ENCODE measurements around the gene DPP8.

The DPP8 gene

DNA sequence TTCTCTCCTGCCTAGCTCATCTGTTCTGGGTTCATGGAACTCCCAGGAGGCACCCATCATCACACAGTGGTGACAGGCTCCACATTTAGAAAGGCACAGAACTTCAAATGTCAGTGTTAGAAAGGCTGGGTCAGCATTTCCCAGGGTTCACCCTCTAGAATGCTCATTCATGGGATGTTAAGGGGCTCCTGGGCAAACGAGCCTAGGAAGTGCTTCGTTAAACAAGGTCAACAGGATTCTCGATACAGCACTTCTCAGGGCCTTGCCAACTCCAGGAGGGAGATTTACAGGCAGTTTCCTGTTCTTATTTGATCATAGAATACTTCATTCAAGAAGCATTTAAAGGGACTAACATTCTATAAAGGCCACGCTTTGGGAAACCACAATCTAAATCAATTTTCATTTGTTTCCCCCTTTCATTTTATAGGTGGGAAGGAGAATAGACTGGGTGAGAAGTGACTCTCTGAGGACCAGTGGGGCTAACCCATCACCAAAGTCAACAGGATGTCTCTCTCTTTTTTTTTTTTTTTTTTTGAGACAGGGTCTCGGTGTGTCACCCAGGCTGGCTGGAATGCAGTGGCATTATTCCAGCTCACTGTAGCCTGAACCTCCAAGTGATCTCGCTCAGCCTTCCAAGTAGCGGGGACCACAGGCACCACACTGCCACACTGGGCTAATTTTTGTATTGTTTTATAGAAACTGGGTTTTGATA, 109.0 kb downstream of the DPP8 start:
- 91 to 96% methylated on average over 6 to 7 of the region's 7 CpGs for WGBS, 2 experiments
- Histone ChIP-seq H3K27ac (ENCODE audit: insufficient read depth, low read depth, low read length, poor library complexity, severe bottlenecking) (no peak overlapping the region), H3K9me3 (ENCODE audit: control insufficient read depth, low read length) (no peaks in the 10 kb centered on the region), H3K36me3 (ENCODE audit: control insufficient read depth, insufficient read depth, low read length) (peaks cover 3% of the 10 kb centered on the region), H3K27me3 (ENCODE audit: control insufficient read depth, insufficient read depth, low read length, poor library complexity, severe bottlenecking) (no peaks in the 10 kb centered on the region), H3K4me1 (ENCODE audit: control insufficient read depth, insufficient read depth, low read length) (peaks cover 30% of the 10 kb centered on the region), H3K4me3 (ENCODE audit: insufficient read depth, low read depth, low read length) (no peak overlapping the region)

DNA sequence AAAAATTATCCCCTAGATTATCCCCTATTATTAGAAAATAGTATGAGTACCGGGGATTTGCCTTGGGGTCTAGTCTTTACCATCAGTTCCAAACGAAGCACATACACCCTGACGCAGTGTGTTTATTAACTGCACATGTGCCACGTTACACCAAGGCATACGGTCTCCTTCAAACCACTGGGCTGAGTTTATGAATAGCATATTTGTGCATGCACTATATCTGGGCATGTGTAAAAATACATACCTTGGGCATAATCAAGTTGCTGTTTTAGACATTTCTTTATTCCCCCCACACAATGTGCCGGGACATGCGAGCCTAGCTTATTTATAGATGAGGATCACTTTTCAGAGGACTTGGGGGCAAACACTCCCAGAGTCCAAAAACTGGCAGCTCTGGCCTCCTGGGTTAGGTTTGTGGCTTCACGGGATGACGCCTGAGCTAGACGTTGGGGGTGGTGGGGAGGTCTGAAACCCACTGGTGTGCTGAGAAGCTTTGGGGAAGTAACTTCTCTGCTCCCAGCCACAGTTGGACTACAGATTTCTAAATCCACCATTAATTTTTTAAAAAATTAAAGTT, 111.0 kb downstream of the DPP8 start:
- peaks cover 30% of the 10 kb centered on the region for H3K4me1 ChIP-seq (ENCODE audit: control insufficient read depth, insufficient read depth, low read length)
- peaks cover 3% of the 10 kb centered on the region for H3K36me3 ChIP-seq (ENCODE audit: control insufficient read depth, insufficient read depth, low read length)
- H3K27ac ChIP-seq (ENCODE audit: insufficient read depth, low read depth, low read length, poor library complexity, severe bottlenecking), result no peak overlapping the region
- WGBS, 2 experiments, result 95 to 98% methylated on average over 10 of the region's 10 CpGs
- H3K9me3 ChIP-seq (ENCODE audit: control insufficient read depth, low read length), result no peaks in the 10 kb centered on the region
- H3K4me3 ChIP-seq (ENCODE audit: insufficient read depth, low read depth, low read length), result no peak overlapping the region
- no peaks in the 10 kb centered on the region for H3K27me3 ChIP-seq (ENCODE audit: control insufficient read depth, insufficient read depth, low read length, poor library complexity, severe bottlenecking)

DNA sequence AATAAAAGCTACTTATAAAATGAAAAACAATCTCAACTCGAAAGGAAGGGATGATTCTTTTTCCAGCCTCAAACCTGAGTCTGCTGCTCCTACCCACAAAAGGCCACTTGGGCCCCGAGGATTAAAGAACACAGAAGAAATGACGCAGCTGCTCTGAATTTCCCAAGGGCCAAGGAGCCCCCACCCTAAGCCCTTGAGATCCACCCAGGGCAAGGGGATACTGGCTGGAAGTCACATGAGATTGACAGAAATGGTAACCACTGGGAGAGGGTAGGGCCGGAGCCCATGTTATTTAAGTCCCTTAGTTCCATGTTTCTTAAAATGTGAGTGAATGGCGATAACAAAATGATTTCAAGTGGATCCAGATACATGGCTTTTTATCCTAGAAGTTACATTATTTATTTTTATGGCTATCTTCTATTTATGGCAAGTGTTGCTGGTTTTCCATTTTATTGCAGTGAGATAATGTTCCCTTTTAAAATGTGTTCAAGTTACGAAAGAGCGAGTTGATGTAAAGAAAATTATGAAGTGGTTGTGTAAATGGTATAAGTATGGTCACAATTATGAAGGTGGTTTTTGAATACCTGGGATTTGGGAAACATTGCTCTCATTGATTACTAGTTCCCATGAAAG, 111.6 kb downstream of the DPP8 start:
- Histone ChIP-seq H3K27me3 (ENCODE audit: control insufficient read depth, insufficient read depth, low read length, poor library complexity, severe bottlenecking) (no peaks in the 10 kb centered on the region), H3K36me3 (ENCODE audit: control insufficient read depth, insufficient read depth, low read length) (peaks cover 3% of the 10 kb centered on the region), H3K27ac (ENCODE audit: insufficient read depth, low read depth, low read length, poor library complexity, severe bottlenecking) (no peak overlapping the region), H3K4me1 (ENCODE audit: control insufficient read depth, insufficient read depth, low read length) (peaks cover 29% of the 10 kb centered on the region), H3K4me3 (ENCODE audit: insufficient read depth, low read depth, low read length) (no peak overlapping the region), H3K9me3 (ENCODE audit: control insufficient read depth, low read length) (no peaks in the 10 kb centered on the region)
- WGBS, 2 experiments, result 83 to 86% methylated on average over 7 of the region's 7 CpGs

DNA sequence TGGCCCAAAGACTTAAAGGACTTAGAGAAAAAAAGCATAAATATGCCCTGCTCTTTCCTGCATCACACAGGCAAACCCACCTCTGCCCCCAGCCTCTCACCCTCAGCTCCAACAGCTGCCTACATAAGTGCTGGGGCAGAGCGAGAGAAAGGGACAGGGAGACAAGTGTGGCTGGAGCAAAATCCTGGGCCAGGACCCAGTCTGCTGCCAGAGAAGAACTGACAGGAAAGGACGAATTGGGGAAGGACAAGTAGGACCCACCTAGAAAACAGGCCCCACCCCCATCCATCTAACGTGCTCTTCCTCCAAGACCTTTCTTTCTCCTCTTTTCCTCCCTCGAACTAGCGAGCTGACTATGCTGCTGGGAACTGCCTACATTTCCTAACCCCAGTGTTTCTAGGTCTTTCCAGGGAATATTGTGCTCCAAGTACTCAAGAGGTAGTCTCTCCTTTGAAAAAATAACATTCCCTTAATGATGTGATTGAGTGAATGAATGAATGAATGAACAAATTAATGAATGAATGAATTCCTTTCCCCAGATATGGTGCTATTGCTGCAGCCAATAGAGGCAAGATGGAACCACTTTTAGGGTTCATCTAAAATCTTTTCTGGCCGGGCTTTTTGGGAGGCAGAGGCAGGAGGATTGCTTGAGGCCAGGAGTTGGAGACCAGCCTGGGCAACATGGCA, 113.2 kb downstream of the DPP8 start:
- H3K4me3 ChIP-seq (ENCODE audit: insufficient read depth, low read depth, low read length), result no peak overlapping the region
- peaks cover 3% of the 10 kb centered on the region for H3K36me3 ChIP-seq (ENCODE audit: control insufficient read depth, insufficient read depth, low read length)
- H3K27me3 ChIP-seq (ENCODE audit: control insufficient read depth, insufficient read depth, low read length, poor library complexity, severe bottlenecking), result no peaks in the 10 kb centered on the region
- WGBS, 2 experiments, result 61 to 68% methylated on average over 6 of the region's 6 CpGs
- H3K4me1 ChIP-seq (ENCODE audit: control insufficient read depth, insufficient read depth, low read length), result peaks cover 19% of the 10 kb centered on the region
- no peak overlapping the region for H3K27ac ChIP-seq (ENCODE audit: insufficient read depth, low read depth, low read length, poor library complexity, severe bottlenecking)
- no peaks in the 10 kb centered on the region for H3K9me3 ChIP-seq (ENCODE audit: control insufficient read depth, low read length)

DNA sequence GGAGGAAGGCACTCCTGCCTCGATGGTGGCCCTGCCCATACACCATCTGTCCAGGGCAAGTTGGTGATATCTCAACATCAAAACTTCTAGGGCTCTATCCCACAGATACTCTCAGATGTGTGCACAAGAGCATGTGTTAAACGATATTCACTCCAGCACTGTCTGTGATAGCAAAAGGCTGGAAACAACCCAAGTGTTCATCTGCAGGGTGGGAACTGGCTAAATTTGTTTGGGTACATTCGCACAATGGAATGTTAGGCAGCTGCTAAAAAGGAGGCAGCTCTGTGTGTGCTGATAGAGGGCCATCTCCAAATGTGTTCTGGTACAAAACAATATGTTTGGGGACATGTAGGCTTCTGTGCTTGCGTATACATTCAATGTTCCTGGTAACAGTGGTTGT, 114.5 kb downstream of the DPP8 start:
- Histone ChIP-seq H3K4me1 (ENCODE audit: control insufficient read depth, insufficient read depth, low read length) (peaks cover 19% of the 10 kb centered on the region), H3K9me3 (ENCODE audit: control insufficient read depth, low read length) (no peaks in the 10 kb centered on the region), H3K27ac (ENCODE audit: insufficient read depth, low read depth, low read length, poor library complexity, severe bottlenecking) (no peak overlapping the region), H3K4me3 (ENCODE audit: insufficient read depth, low read depth, low read length) (no peak overlapping the region), H3K36me3 (ENCODE audit: control insufficient read depth, insufficient read depth, low read length) (peaks cover 3% of the 10 kb centered on the region), H3K27me3 (ENCODE audit: control insufficient read depth, insufficient read depth, low read length, poor library complexity, severe bottlenecking) (no peaks in the 10 kb centered on the region)
- WGBS, 2 experiments, result 96 to 97% methylated on average over 4 of the region's 4 CpGs

DNA sequence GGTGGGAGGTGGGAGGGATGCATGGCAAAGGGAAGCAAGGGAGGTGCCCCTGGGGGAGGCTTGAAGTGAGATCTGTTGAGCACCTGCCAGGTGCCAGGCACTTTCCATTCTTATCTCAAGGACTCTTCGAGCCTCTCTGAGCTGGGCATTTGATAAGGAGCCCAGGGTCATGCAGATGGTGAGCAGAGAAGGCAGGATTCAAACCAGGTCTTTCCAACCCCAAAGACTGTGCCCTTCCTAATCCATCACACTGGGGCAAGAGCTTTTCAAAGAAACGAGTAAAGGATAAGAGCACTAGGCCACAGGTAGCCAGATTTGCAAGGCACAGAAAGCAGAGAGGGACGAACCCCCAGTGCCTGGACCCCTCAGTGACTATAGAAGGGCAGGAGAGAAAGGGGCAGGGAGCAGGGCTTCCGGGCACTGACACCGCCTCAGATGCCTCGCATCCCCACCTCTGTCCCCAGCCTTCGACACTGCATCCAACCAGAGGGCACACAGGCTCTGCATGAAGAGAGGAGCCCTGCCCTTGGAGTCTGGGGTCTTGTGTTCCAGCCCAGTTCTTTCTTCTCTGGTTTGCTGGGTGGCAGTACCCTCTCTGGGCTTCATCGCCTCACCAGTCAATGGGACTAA, 115.8 kb downstream of the DPP8 start:
- Histone ChIP-seq H3K27ac (ENCODE audit: insufficient read depth, low read depth, low read length, poor library complexity, severe bottlenecking) (no peak overlapping the region), H3K9me3 (ENCODE audit: control insufficient read depth, low read length) (no peaks in the 10 kb centered on the region), H3K36me3 (ENCODE audit: control insufficient read depth, insufficient read depth, low read length) (peaks cover 1% of the 10 kb centered on the region), H3K27me3 (ENCODE audit: control insufficient read depth, insufficient read depth, low read length, poor library complexity, severe bottlenecking) (peaks cover 5% of the 10 kb centered on the region), H3K4me3 (ENCODE audit: insufficient read depth, low read depth, low read length) (no peak overlapping the region), H3K4me1 (ENCODE audit: control insufficient read depth, insufficient read depth, low read length) (peaks cover 19% of the 10 kb centered on the region)
- WGBS, 2 experiments, result 83 to 84% methylated on average over 8 of the region's 8 CpGs

GRCh38 chr15:65400760-65401610, 116.5 kb downstream of the DPP8 start:
- WGBS, 2 experiments, result 26 to 28% methylated on average over 11 of the region's 11 CpGs
- Histone ChIP-seq H3K4me3 (ENCODE audit: insufficient read depth, low read depth, low read length) (no peak overlapping the region), H3K36me3 (ENCODE audit: control insufficient read depth, insufficient read depth, low read length) (no peaks in the 10 kb centered on the region), H3K4me1 (ENCODE audit: control insufficient read depth, insufficient read depth, low read length) (peaks cover 19% of the 10 kb centered on the region), H3K9me3 (ENCODE audit: control insufficient read depth, low read length) (no peaks in the 10 kb centered on the region), H3K27ac (ENCODE audit: insufficient read depth, low read depth, low read length, poor library complexity, severe bottlenecking) (peak overlapping the region; percentile 78), H3K27me3 (ENCODE audit: control insufficient read depth, insufficient read depth, low read length, poor library complexity, severe bottlenecking) (peaks cover 11% of the 10 kb centered on the region)

- no peaks in the 10 kb centered on the region for H3K36me3 ChIP-seq (ENCODE audit: control insufficient read depth, insufficient read depth, low read length)
- H3K4me1 ChIP-seq (ENCODE audit: control insufficient read depth, insufficient read depth, low read length), result peaks cover 19% of the 10 kb centered on the region
- H3K4me3 ChIP-seq (ENCODE audit: insufficient read depth, low read depth, low read length), result no peak overlapping the region
- WGBS, 2 experiments, result 92 to 93% methylated on average over 2 of the region's 2 CpGs
- H3K27me3 ChIP-seq (ENCODE audit: control insufficient read depth, insufficient read depth, low read length, poor library complexity, severe bottlenecking), result peaks cover 17% of the 10 kb centered on the region
- H3K9me3 ChIP-seq (ENCODE audit: control insufficient read depth, low read length), result no peaks in the 10 kb centered on the region
- no peak overlapping the region for H3K27ac ChIP-seq (ENCODE audit: insufficient read depth, low read depth, low read length, poor library complexity, severe bottlenecking)
Observed at GRCh38 chr15:65399997-65400396, 117.5 kb downstream of the DPP8 start.

DNA sequence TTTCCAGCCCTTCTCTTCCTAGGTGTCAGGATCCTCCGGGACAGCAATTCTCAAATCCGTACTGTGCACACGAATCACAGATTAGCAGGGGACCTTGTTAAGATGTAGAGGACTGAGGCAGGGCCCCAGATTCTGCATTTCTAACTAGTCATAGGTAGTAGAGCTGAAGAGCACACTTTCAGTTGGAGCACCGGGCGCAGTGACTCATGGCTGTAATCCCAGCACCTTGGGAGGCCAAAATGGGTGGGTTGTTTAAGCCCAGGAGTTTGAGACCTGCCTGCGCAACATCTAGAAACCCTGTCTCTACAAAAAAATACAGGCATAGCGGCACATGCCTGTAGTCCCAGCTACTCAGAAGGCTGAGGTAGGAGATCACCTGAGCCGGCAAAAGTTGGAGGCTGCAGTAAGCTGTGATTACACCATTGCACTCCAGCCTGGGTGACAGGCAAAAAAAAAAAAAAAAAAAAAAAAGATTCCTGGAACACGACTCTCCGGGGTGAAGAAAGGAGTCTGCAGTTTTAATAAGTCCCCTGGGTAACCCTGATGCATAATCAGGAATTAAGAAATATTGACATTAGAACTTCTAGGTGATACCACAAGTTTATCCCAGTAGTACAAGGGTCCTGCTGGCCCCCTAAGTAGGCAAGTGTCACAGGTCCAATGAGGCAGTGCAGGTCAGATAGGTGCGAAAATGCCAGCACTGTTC, 118.3 kb downstream of the DPP8 start:
- Histone ChIP-seq H3K36me3 (ENCODE audit: control insufficient read depth, insufficient read depth, low read length) (no peaks in the 10 kb centered on the region), H3K4me3 (ENCODE audit: insufficient read depth, low read depth, low read length) (no peak overlapping the region), H3K27ac (ENCODE audit: insufficient read depth, low read depth, low read length, poor library complexity, severe bottlenecking) (no peak overlapping the region), H3K9me3 (ENCODE audit: control insufficient read depth, low read length) (no peaks in the 10 kb centered on the region), H3K4me1 (ENCODE audit: control insufficient read depth, insufficient read depth, low read length) (peaks cover 15% of the 10 kb centered on the region), H3K27me3 (ENCODE audit: control insufficient read depth, insufficient read depth, low read length, poor library complexity, severe bottlenecking) (peaks cover 17% of the 10 kb centered on the region)
- 93 to 96% methylated on average over 11 of the region's 11 CpGs for WGBS, 2 experiments

All from ectodermal cell (in vitro differentiated cells).